MCF 10A (cell line): ENCODE data around the gene CD3D. TPM values are rescaled to one million over a fixed set of nuclear protein-coding genes. Genes with fewer than 3 reads are reported as not detected.

Experiments
- BruUV-seq: library from RNA; stranded (reverse); fragments of 400-500 nt; replicated peaks from 2 replicates; lab custom pipeline; 2021; lab: Mats Ljungman, UMichigan
- CTCF ChIA-PET: fragments of 300-600 bp; sonication (Branson Sonifier 250); formaldehyde crosslinking; extraction: SDS; loops from one replicate; lab custom pipeline; 2021; ENCODE audit warnings: antibody characterized with exemption, inconsistent platforms; lab: Yijun Ruan, JAX
- POLR2A ChIA-PET: fragments of 300-600, 350-650 bp; sonication (Branson Sonifier 250); formaldehyde crosslinking; extraction: SDS; loops from one replicate; lab custom pipeline; 2020; ENCODE audit warnings: antibody characterized with exemption, inconsistent platforms; lab: Yijun Ruan, JAX
- DNase-seq: peaks from one replicate; pipeline ENCODE4 v3.0.0-alpha.2; 2018; ENCODE audit not compliant: unreplicated experiment
- H3K27ac Mint-ChIP-seq: one replicate; pipeline ENCODE4 v1.8.0; 2022; ENCODE audit warnings: mild to moderate bottlenecking, low read depth, mixed read lengths; ENCODE audit not compliant: unreplicated experiment
- H3K27me3 Mint-ChIP-seq: one replicate; pipeline ENCODE4 v1.8.0; 2022; ENCODE audit warnings: mixed read lengths; ENCODE audit not compliant: insufficient read depth, unreplicated experiment
- H3K36me3 Mint-ChIP-seq: one replicate; pipeline ENCODE4 v1.8.0; 2022; ENCODE audit warnings: mild to moderate bottlenecking, moderate library complexity, mixed read lengths; ENCODE audit not compliant: insufficient read depth, unreplicated experiment
- H3K4me1 Mint-ChIP-seq: one replicate; pipeline ENCODE4 v1.8.0; 2022; ENCODE audit warnings: mixed read lengths; ENCODE audit not compliant: insufficient read depth, unreplicated experiment
- H3K4me3 Mint-ChIP-seq: one replicate; pipeline ENCODE4 v1.8.0; 2022; ENCODE audit warnings: mild to moderate bottlenecking, moderate library complexity, mixed read lengths; ENCODE audit not compliant: unreplicated experiment
- H3K9me3 Mint-ChIP-seq: one replicate; pipeline ENCODE4 v1.8.0; 2022; ENCODE audit warnings: mixed read lengths; ENCODE audit not compliant: unreplicated experiment
- CTCF ChIP-seq: fragments of 200-600 bp; IDR thresholded peaks from one replicate; pipeline ENCODE4 v1.8.0; 2022; ENCODE audit warnings: antibody characterized with exemption, mild to moderate bottlenecking; ENCODE audit not compliant: unreplicated experiment
- intact Hi-C: fragments of 100-400 bp; cut with micrococcal nuclease; formaldehyde crosslinking; loops from 2 replicates; pipeline ENCODE4 v1.14.1; 2022
- total RNA-seq: library from RNA; stranded (reverse); gene quantifications from 2 replicates; pipeline ENCODE4 v1.2.3, GENCODE V29; 2022

CD3D gene
- total RNA-seq, 1 experiment from 2014 or later, result not detected

- H3K4me3 Mint-ChIP-seq, result no peak within 1 kb of the TSS
- H3K27ac Mint-ChIP-seq, result no peak within 1 kb of the TSS
- ChIA-PET POLR2A (no interaction called here), CTCF (no interaction called here)
- H3K9me3 Mint-ChIP-seq, result no peaks in the 10 kb centered on the region
- intact Hi-C loops, result no loop called here
- H3K36me3 Mint-ChIP-seq, result no peaks in the 10 kb centered on the region
- TF ChIP-seq CTCF, result no peak
- no peaks in the 10 kb centered on the region for H3K4me1 Mint-ChIP-seq
- DNase-seq, result no peak
- H3K27me3 Mint-ChIP-seq, result peaks cover 44% of the 10 kb centered on the region
- BruUV-seq, result no TSS peak
These were observed 1.5 kb upstream of the CD3D start, which contains the start of gene CD3G for GRCh38 chr11:118343981-118344515. Gene CD3G, plus strand, starts transcription at chr11:118344344. Its CDS starts 80 bp downstream, at chr11:118344424.

- no TSS peak for BruUV-seq
- POLR2A ChIA-PET, result no interaction called here
- no peak for TF ChIP-seq CTCF
- no peak overlapping the region for H3K4me3 Mint-ChIP-seq
- no peak for DNase-seq
- CTCF ChIA-PET, result no interaction called here
- intact Hi-C loops, result no loop called here
- peaks cover 36% of the 10 kb centered on the region for H3K27me3 Mint-ChIP-seq
- no peaks in the 10 kb centered on the region for H3K36me3 Mint-ChIP-seq
- H3K4me1 Mint-ChIP-seq, result no peaks in the 10 kb centered on the region
- no peak overlapping the region for H3K27ac Mint-ChIP-seq
- H3K9me3 Mint-ChIP-seq, result no peaks in the 10 kb centered on the region
These were observed 743 bp upstream of the CD3D start for GRCh38 chr11:118343248-118343647.

- no peak for TF ChIP-seq CTCF
- ChIA-PET CTCF (interaction anchor here (0.6 to 1.3 kb wide), 3 partner anchors 11 to 145 kb away, joined by 3 read pairs; no protein-coding TSS in a partner anchor), POLR2A (interaction anchor here (0.6 to 0.7 kb wide), 2 partner anchors 98 to 329 kb away, joined by 3 to 4 read pairs; no protein-coding TSS in a partner anchor)
- Mint-ChIP-seq H3K4me1 (no peaks in the 10 kb centered on the region), H3K27ac (no peak overlapping the region), H3K9me3 (no peaks in the 10 kb centered on the region), H3K27me3 (peaks cover 24% of the 10 kb centered on the region), H3K4me3 (no peak overlapping the region), H3K36me3 (no peaks in the 10 kb centered on the region)
- intact Hi-C loops, result no loop called here
- no TSS peak for BruUV-seq
- DNase-seq, result no peak
These were observed 553 bp downstream of the CD3D start for GRCh38 chr11:118341815-118342489.

GRCh38 chr11:118341261-118341660 lies 1.2 kb downstream of the CD3D start:
- POLR2A ChIA-PET, result no interaction called here
- Mint-ChIP-seq H3K27me3 (peaks cover 17% of the 10 kb centered on the region), H3K36me3 (no peaks in the 10 kb centered on the region), H3K27ac (no peak overlapping the region), H3K9me3 (no peaks in the 10 kb centered on the region), H3K4me1 (no peaks in the 10 kb centered on the region), H3K4me3 (no peak overlapping the region)
- BruUV-seq, result no TSS peak
- CTCF ChIA-PET, result interaction anchor here (0.6 kb wide), 1 partner anchor 145 kb away, joined by 3 read pairs; no protein-coding TSS in a partner anchor
- TF ChIP-seq CTCF, result no peak
- no peak for DNase-seq
- intact Hi-C loops, result no loop called here
